ENCODE results near the gene SLC35E3. TPM values are rescaled to one million over a fixed set of nuclear protein-coding genes. Genes with fewer than 3 reads are reported as not detected.
"Not testable (repeated sequence)": the region's sequence is repeated elsewhere in the genome, so short reads cannot be mapped to it uniquely, and the experiment has no call there.

SLC35E3 gene
- total RNA-seq, 2 experiments from 2014 or later: 8.3 to 9.1 TPM

- DNase-seq (no peak), ATAC-seq (ENCODE audit: low read depth) (no peak)
- Mint-ChIP-seq H3K36me3 (peaks cover 59% of the 10 kb centered on the region), H3K27ac (peak overlapping the region; percentile 10), H3K4me3 (peak overlapping the region; percentile 36), H3K4me1 (peaks cover 37% of the 10 kb centered on the region), H3K27me3 (no peaks in the 10 kb centered on the region), H3K9me3 (no peaks in the 10 kb centered on the region)
- POLR2A ChIA-PET: interaction anchor here (0.7 kb wide), 1 partner anchor 813 kb away, joined by 5 read pairs; no protein-coding TSS in a partner anchor
These were observed 69.4 kb downstream of the SLC35E3 start for GRCh38 chr12:68815232-68815927.

- Mint-ChIP-seq H3K4me3 (peak overlapping the region; percentile 58), H3K27ac (no peak overlapping the region), H3K4me1 (peaks cover 34% of the 10 kb centered on the region), H3K36me3 (peaks cover 59% of the 10 kb centered on the region), H3K27me3 (no peaks in the 10 kb centered on the region), H3K9me3 (no peaks in the 10 kb centered on the region)
- DNase-seq (no peak), ATAC-seq (ENCODE audit: low read depth) (no peak)
- POLR2A ChIA-PET: interaction anchor here (2.4 kb wide), 1 partner anchor 8 kb away, joined by 13 read pairs; the partner anchor contains the start of gene MDM2
These were observed 70.2 kb downstream of the SLC35E3 start for GRCh38 chr12:68815928-68816800.

GRCh38 chr12:68819481-68819880 is 73.5 kb downstream of the SLC35E3 start:
- H3K27me3 Mint-ChIP-seq; ATAC-seq (ENCODE audit: low read depth); DNase-seq; H3K9me3 Mint-ChIP-seq; H3K4me3 Mint-ChIP-seq; H3K27ac Mint-ChIP-seq: not testable (repeated sequence)
- Mint-ChIP-seq H3K36me3 (peaks cover 48% of the 10 kb centered on the region), H3K4me1 (peaks cover 20% of the 10 kb centered on the region)
- POLR2A ChIA-PET: interaction anchor here (1.1 to 1.2 kb wide), 3 partner anchors 8 to 12 kb away, joined by 3 to 5 read pairs (median 3); partner anchors contain the start of gene MDM2

- no peak for DNase-seq
- POLR2A ChIA-PET: interaction anchor here (0.6 to 0.7 kb wide), 2 partner anchors 14 kb away, joined by 3 read pairs; partner anchors contain the start of gene MDM2
These were observed 75.6 kb downstream of the SLC35E3 start for GRCh38 chr12:68821357-68822188.

GRCh38 chr12:68823696-68824095 is 77.7 kb downstream of the SLC35E3 start:
- ATAC-seq (ENCODE audit: low read depth) (no peak), DNase-seq (no peak)
- no peaks in the 10 kb centered on the region for H3K9me3 Mint-ChIP-seq
- H3K27ac Mint-ChIP-seq: no peak overlapping the region
- H3K36me3 Mint-ChIP-seq: peaks cover 41% of the 10 kb centered on the region
- no peaks in the 10 kb centered on the region for H3K27me3 Mint-ChIP-seq
- H3K4me3 Mint-ChIP-seq: no peak overlapping the region
- H3K4me1 Mint-ChIP-seq: peaks cover 17% of the 10 kb centered on the region
- POLR2A ChIA-PET: no interaction called here

More at GRCh38 chr12:68821357-68822188, 75.6 kb downstream of the SLC35E3 start:
- Mint-ChIP-seq H3K4me1 (peaks cover 18% of the 10 kb centered on the region), H3K27me3 (no peaks in the 10 kb centered on the region), H3K4me3 (no peak overlapping the region), H3K27ac (peak overlapping the region; percentile 56), H3K36me3 (peaks cover 46% of the 10 kb centered on the region), H3K9me3 (no peaks in the 10 kb centered on the region)
- no peak for ATAC-seq (ENCODE audit: low read depth)

- H3K27me3 Mint-ChIP-seq: no peaks in the 10 kb centered on the region
- no peak overlapping the region for H3K27ac Mint-ChIP-seq
- no peak overlapping the region for H3K4me3 Mint-ChIP-seq
- DNase-seq (no peak), ATAC-seq (ENCODE audit: low read depth) (no peak)
- H3K4me1 Mint-ChIP-seq: peaks cover 14% of the 10 kb centered on the region
- POLR2A ChIA-PET: no interaction called here
- H3K9me3 Mint-ChIP-seq: no peaks in the 10 kb centered on the region
- H3K36me3 Mint-ChIP-seq: peaks cover 38% of the 10 kb centered on the region
These were observed 78.2 kb downstream of the SLC35E3 start for GRCh38 chr12:68824131-68824530.

- peaks cover 11% of the 10 kb centered on the region for H3K4me1 Mint-ChIP-seq
- POLR2A ChIA-PET: no interaction called here
- DNase-seq (no peak), ATAC-seq (ENCODE audit: low read depth) (no peak)
- H3K9me3 Mint-ChIP-seq: no peaks in the 10 kb centered on the region
- peaks cover 33% of the 10 kb centered on the region for H3K36me3 Mint-ChIP-seq
- H3K27me3 Mint-ChIP-seq: no peaks in the 10 kb centered on the region
- no peak overlapping the region for H3K27ac Mint-ChIP-seq
- no peak overlapping the region for H3K4me3 Mint-ChIP-seq
These were observed 78.7 kb downstream of the SLC35E3 start for GRCh38 chr12:68824597-68825250.

- H3K9me3 Mint-ChIP-seq: no peaks in the 10 kb centered on the region
- H3K4me1 Mint-ChIP-seq: peaks cover 16% of the 10 kb centered on the region
- H3K27ac Mint-ChIP-seq: no peak overlapping the region
- DNase-seq: no peak
- peaks cover 28% of the 10 kb centered on the region for H3K36me3 Mint-ChIP-seq
- no peaks in the 10 kb centered on the region for H3K27me3 Mint-ChIP-seq
- no peak overlapping the region for H3K4me3 Mint-ChIP-seq
- POLR2A ChIA-PET: interaction anchor here (0.7 kb wide), 1 partner anchor 85 kb away, joined by 4 read pairs; no protein-coding TSS in a partner anchor
- no peak for ATAC-seq (ENCODE audit: low read depth)
These were observed 79.7 kb downstream of the SLC35E3 start for GRCh38 chr12:68825569-68826217.

- H3K4me1 Mint-ChIP-seq: peaks cover 13% of the 10 kb centered on the region
- POLR2A ChIA-PET: interaction anchor here (0.5 to 1.2 kb wide), 3 partner anchors 10 to 19 kb away, joined by 3 to 5 read pairs (median 3); no protein-coding TSS in a partner anchor
These were observed 82.1 kb downstream of the SLC35E3 start for GRCh38 chr12:68827895-68828671.

GRCh38 chr12:68828672-68829068 is 82.7 kb downstream of the SLC35E3 start:
- H3K9me3 Mint-ChIP-seq: no peaks in the 10 kb centered on the region

More at GRCh38 chr12:68827895-68828671, 82.1 kb downstream of the SLC35E3 start:
- Mint-ChIP-seq H3K27me3 (no peaks in the 10 kb centered on the region), H3K36me3 (peaks cover 28% of the 10 kb centered on the region), H3K9me3 (no peaks in the 10 kb centered on the region), H3K4me3 (no peak overlapping the region), H3K27ac (no peak overlapping the region)
- ATAC-seq (ENCODE audit: low read depth) (no peak), DNase-seq (no peak)

More at GRCh38 chr12:68828672-68829068, 82.7 kb downstream of the SLC35E3 start:
- Mint-ChIP-seq H3K4me3 (no peak overlapping the region), H3K4me1 (peaks cover 12% of the 10 kb centered on the region), H3K27me3 (no peaks in the 10 kb centered on the region), H3K36me3 (peaks cover 24% of the 10 kb centered on the region), H3K27ac (no peak overlapping the region)
- POLR2A ChIA-PET: interaction anchor here (1.2 kb wide), 1 partner anchor 11 kb away, joined by 3 read pairs; no protein-coding TSS in a partner anchor
- DNase-seq (no peak), ATAC-seq (ENCODE audit: low read depth) (no peak)

Measured in activated naive CD8-positive, alpha-beta T cell treated with anti-CD3 and anti-CD28 coated beads, Interleukin-2, amount 10 ng/mL, durations not matched to agents 7 days and 5 days (primary cell).